Measurements from ENCODE around the gene VNN1.

The VNN1 gene

GRCh38 chr6:132736239-132736638, 22.4 kb upstream of the VNN1 start:
- H3K9me2 ChIP-seq (replicated peaks; ENCODE audit: low read depth, low read length): no peaks in the 10 kb centered on the region
- H3K36me3 ChIP-seq (ENCODE audit: insufficient read depth, low read length): no peaks in the 10 kb centered on the region
- H3K9ac ChIP-seq (ENCODE audit: low read depth, low read length, poor library complexity, severe bottlenecking): no peak overlapping the region
- H3K4me2 ChIP-seq (ENCODE audit: low read depth, low read length, poor library complexity, severe bottlenecking): no peak overlapping the region
- H3K79me2 ChIP-seq (ENCODE audit: insufficient read depth, low read length): no peaks in the 10 kb centered on the region
- H2AFZ ChIP-seq (ENCODE audit: low read length): no peak overlapping the region
- H3F3A ChIP-seq (ENCODE audit: low read depth): no peaks in the 10 kb centered on the region
- TF ChIP-seq, protein P1, sequence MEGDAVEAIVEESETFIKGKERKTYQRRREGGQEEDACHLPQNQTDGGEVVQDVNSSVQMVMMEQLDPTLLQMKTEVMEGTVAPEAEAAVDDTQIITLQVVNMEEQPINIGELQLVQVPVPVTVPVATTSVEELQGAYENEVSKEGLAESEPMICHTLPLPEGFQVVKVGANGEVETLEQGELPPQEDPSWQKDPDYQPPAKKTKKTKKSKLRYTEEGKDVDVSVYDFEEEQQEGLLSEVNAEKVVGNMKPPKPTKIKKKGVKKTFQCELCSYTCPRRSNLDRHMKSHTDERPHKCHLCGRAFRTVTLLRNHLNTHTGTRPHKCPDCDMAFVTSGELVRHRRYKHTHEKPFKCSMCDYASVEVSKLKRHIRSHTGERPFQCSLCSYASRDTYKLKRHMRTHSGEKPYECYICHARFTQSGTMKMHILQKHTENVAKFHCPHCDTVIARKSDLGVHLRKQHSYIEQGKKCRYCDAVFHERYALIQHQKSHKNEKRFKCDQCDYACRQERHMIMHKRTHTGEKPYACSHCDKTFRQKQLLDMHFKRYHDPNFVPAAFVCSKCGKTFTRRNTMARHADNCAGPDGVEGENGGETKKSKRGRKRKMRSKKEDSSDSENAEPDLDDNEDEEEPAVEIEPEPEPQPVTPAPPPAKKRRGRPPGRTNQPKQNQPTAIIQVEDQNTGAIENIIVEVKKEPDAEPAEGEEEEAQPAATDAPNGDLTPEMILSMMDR (conservative IDR thresholded peaks at IDR 0.05; ENCODE audit: low read length): no peak
- TF ChIP-seq EZH2phosphoT487 (IDR thresholded peaks at IDR 0.05; ENCODE audit: borderline replicate concordance): no peak
- peaks cover 3% of the 10 kb centered on the region for H3K4me1 ChIP-seq (ENCODE audit: insufficient read depth, low read length, poor library complexity, severe bottlenecking)
- no peak overlapping the region for H3K4me3 ChIP-seq (ENCODE audit: low read length, poor library complexity, severe bottlenecking)
- H4K20me1 ChIP-seq (ENCODE audit: insufficient read depth, low read length, poor library complexity, severe bottlenecking): no peaks in the 10 kb centered on the region
- H3K27me3 ChIP-seq (ENCODE audit: insufficient read depth, low read length, poor library complexity, severe bottlenecking): no peaks in the 10 kb centered on the region
- H3K9me3 ChIP-seq (ENCODE audit: insufficient read depth, low read depth, low read length): no peaks in the 10 kb centered on the region

DNA sequence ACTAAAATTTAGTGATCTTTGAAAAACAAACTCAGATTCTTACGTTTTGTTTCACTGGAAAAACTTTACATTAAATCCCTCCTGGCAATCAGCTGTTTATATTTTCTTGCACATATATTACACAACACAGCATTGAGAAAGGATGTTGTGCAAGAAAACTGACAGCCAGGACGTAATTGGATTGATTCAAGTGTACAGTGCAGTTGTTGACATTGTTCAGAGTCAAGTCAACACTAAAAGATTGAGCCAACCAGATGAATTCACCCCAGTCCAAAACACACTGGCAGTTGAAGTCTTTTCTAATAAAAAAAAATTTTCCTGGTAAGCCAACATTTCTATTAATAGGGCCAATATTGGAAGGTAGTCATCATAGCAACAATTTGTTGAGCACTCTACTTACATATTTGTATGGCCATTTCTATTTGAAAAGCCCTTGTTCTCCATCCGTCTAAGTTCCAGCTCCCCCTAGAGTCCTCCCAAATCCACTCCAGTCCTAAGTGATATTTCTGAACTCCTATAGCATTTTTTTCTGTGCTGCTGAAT, 20.9 kb upstream of the VNN1 start:
- H3K4me2 ChIP-seq (ENCODE audit: low read depth, low read length, poor library complexity, severe bottlenecking): no peak overlapping the region
- H3K4me1 ChIP-seq (ENCODE audit: insufficient read depth, low read length, poor library complexity, severe bottlenecking): peaks cover 3% of the 10 kb centered on the region
- no peaks in the 10 kb centered on the region for H3K27me3 ChIP-seq (ENCODE audit: insufficient read depth, low read length, poor library complexity, severe bottlenecking)
- H3K79me2 ChIP-seq (ENCODE audit: insufficient read depth, low read length): no peaks in the 10 kb centered on the region
- no peak for TF ChIP-seq EZH2phosphoT487 (IDR thresholded peaks at IDR 0.05; ENCODE audit: borderline replicate concordance)
- TF ChIP-seq, protein P1 (conservative IDR thresholded peaks at IDR 0.05; ENCODE audit: low read length): peak; percentile 52
- H3K9me2 ChIP-seq (replicated peaks; ENCODE audit: low read depth, low read length): no peaks in the 10 kb centered on the region
- H3K9me3 ChIP-seq (ENCODE audit: insufficient read depth, low read depth, low read length): no peaks in the 10 kb centered on the region
- no peaks in the 10 kb centered on the region for H3F3A ChIP-seq (ENCODE audit: low read depth)
- no peak overlapping the region for H2AFZ ChIP-seq (ENCODE audit: low read length)
- no peak overlapping the region for H3K9ac ChIP-seq (ENCODE audit: low read depth, low read length, poor library complexity, severe bottlenecking)
- H3K4me3 ChIP-seq (ENCODE audit: low read length, poor library complexity, severe bottlenecking): no peak overlapping the region
- H3K36me3 ChIP-seq (ENCODE audit: insufficient read depth, low read length): no peaks in the 10 kb centered on the region
- no peaks in the 10 kb centered on the region for H4K20me1 ChIP-seq (ENCODE audit: insufficient read depth, low read length, poor library complexity, severe bottlenecking)

GRCh38 chr6:132733814-132734213, 20.0 kb upstream of the VNN1 start:
- Histone ChIP-seq H3K4me3 (ENCODE audit: low read length, poor library complexity, severe bottlenecking) (no peak overlapping the region), H3K9me3 (ENCODE audit: insufficient read depth, low read depth, low read length) (no peaks in the 10 kb centered on the region), H2AFZ (ENCODE audit: low read length) (no peak overlapping the region), H3K36me3 (ENCODE audit: insufficient read depth, low read length) (no peaks in the 10 kb centered on the region), H3K79me2 (ENCODE audit: insufficient read depth, low read length) (no peaks in the 10 kb centered on the region), H3K4me2 (ENCODE audit: low read depth, low read length, poor library complexity, severe bottlenecking) (no peak overlapping the region), H3K27me3 (ENCODE audit: insufficient read depth, low read length, poor library complexity, severe bottlenecking) (no peaks in the 10 kb centered on the region), H4K20me1 (ENCODE audit: insufficient read depth, low read length, poor library complexity, severe bottlenecking) (no peaks in the 10 kb centered on the region), H3K9me2 (replicated peaks; ENCODE audit: low read depth, low read length) (no peaks in the 10 kb centered on the region), H3K9ac (ENCODE audit: low read depth, low read length, poor library complexity, severe bottlenecking) (no peak overlapping the region), H3K4me1 (ENCODE audit: insufficient read depth, low read length, poor library complexity, severe bottlenecking) (peaks cover 3% of the 10 kb centered on the region), H3F3A (ENCODE audit: low read depth) (no peaks in the 10 kb centered on the region)
- TF ChIP-seq, protein P1 (conservative IDR thresholded peaks at IDR 0.05; ENCODE audit: low read length): no peak
- TF ChIP-seq EZH2phosphoT487 (IDR thresholded peaks at IDR 0.05; ENCODE audit: borderline replicate concordance): no peak
